HepG2 (cell line): ENCODE data around the gene LYPD1. TPM values are rescaled to one million over a fixed set of nuclear protein-coding genes. Genes with fewer than 3 reads are reported as not detected.

Experiments
- ATAC-seq: fragments of 200-7000 bp; cut with Tn5 transposase; 3 replicates; pipeline ENCODE4 v1.9.1; 2020; ENCODE audit warnings: mild to moderate bottlenecking, moderate library complexity
- BruUV-seq: library from RNA; stranded (reverse); fragments of 400-500 nt; replicated peaks from 2 replicates; lab custom pipeline; 2021; lab: Mats Ljungman, UMichigan
- CTCF ChIA-PET: fragments of 300-600 bp; formaldehyde crosslinking; extraction: SDS; loops from one replicate; lab custom pipeline; 2021; ENCODE audit warnings: low total read pairs, inconsistent platforms, low intra/inter-chr PET ratio; lab: Yijun Ruan, JAX
- POLR2A ChIA-PET: fragments of 350-600 bp; sonication (Branson Sonifier 250); formaldehyde crosslinking; loops from one replicate; lab custom pipeline; 2020; ENCODE audit warnings: antibody characterized with exemption, inconsistent platforms; lab: Yijun Ruan, JAX
- DNase-seq: peaks from one replicate; pipeline ENCODE4 v3.0.0-alpha.2; 2015; ENCODE audit warnings: low spot score
- FAIRE-seq: peaks from 3 replicates; lab custom pipeline; 2011; peaks lifted over from hg19 to GRCh38; lab: Jason Lieb, UNC
- H2AFZ ChIP-seq: one replicate; pipeline ENCODE4 v1.6.1; 2011; ENCODE audit warnings: low read length, inconsistent platforms
- H3K27ac ChIP-seq: fragments of 300-600 bp; 3 replicates; pipeline ENCODE4 v1.8.0; 2011; ENCODE audit warnings: mixed run types, mild to moderate bottlenecking, mixed read lengths, low read length, inconsistent platforms; ENCODE audit not compliant: insufficient read depth; ENCODE audit errors: extremely low read length
- H3K27me3 ChIP-seq, 2 experiments: fragments of 200-600 bp in 1 of 2; 2 replicates in 1 of 2; 3 replicates in 1 of 2; pipeline versions ENCODE4 v1.6.0 to v1.8.0; 2011; ENCODE audit warnings: low read length in 2 of 2, mild to moderate bottlenecking in 2 of 2, moderate library complexity in 2 of 2, inconsistent platforms in 1 of 2; ENCODE audit not compliant: insufficient read depth in 2 of 2, control insufficient read depth in 1 of 2
- H3K36me3 ChIP-seq, 2 experiments: fragments of 200-600 bp in 1 of 2; replicated peaks in 1 of 2; 2 replicates in 1 of 2; 3 replicates in 1 of 2; pipeline versions ENCODE4 v1.5.1 to v1.8.0; 2011; ENCODE audit warnings: low read length in 2 of 2, inconsistent platforms in 1 of 2; ENCODE audit not compliant: insufficient read depth in 2 of 2, control insufficient read depth in 1 of 2
- H3K4me1 ChIP-seq: 2 replicates; pipeline ENCODE4 v1.5.1; 2012; ENCODE audit warnings: low read length, inconsistent platforms; ENCODE audit not compliant: insufficient read depth
- H3K4me2 ChIP-seq: 2 replicates; pipeline ENCODE4 v1.6.0; 2011; ENCODE audit warnings: low read depth, low read length, inconsistent platforms
- H3K4me3 ChIP-seq, 3 experiments: fragments of 200-600 bp in 1 of 3; sonication (generic), shearing (Covaris generic) in 1 of 3; replicated peaks in 1 of 3; 2 replicates each; pipeline ENCODE4 v1.5.1; 2011 to 2016; ENCODE audit warnings: low read length in 3 of 3, inconsistent platforms in 2 of 3, low read depth in 2 of 3, mild to moderate bottlenecking in 2 of 3, control low read depth in 1 of 3, mixed read lengths in 1 of 3; ENCODE audit not compliant: insufficient read depth in 1 of 3
- H3K79me2 ChIP-seq: one replicate; pipeline ENCODE4 v1.6.1; 2011; ENCODE audit warnings: low read length, inconsistent platforms; ENCODE audit not compliant: insufficient read depth
- H3K9ac ChIP-seq: 2 replicates; pipeline ENCODE4 v1.6.0; 2011; ENCODE audit warnings: mild to moderate bottlenecking, low read depth, low read length, inconsistent platforms; ENCODE audit not compliant: insufficient read depth
- H3K9me3 ChIP-seq: 2 replicates; pipeline ENCODE4 v1.5.1; 2012; ENCODE audit warnings: mild to moderate bottlenecking, low read length
- H4K20me1 ChIP-seq: 2 replicates; pipeline ENCODE4 v1.6.0; 2011; ENCODE audit warnings: inconsistent platforms, mild to moderate bottlenecking, low read length, moderate library complexity; ENCODE audit not compliant: insufficient read depth
- DMTF1 ChIP-seq: sonication (generic); formaldehyde crosslinking; IDR thresholded peaks from 2 replicates; pipeline ENCODE4 v1.4.0; 2020; ENCODE audit warnings: mild to moderate bottlenecking, missing genetic modification reagents
- EZH2 ChIP-seq: conservative IDR thresholded peaks from 2 replicates; pipeline ENCODE4 v1.6.1; 2012; ENCODE audit warnings: mild to moderate bottlenecking, low read depth, low read length, moderate library complexity
- KLF11 ChIP-seq: IDR thresholded peaks from 2 replicates; pipeline ENCODE4 v1.6.1; 2016; ENCODE audit warnings: missing compliant biosample characterization
- PCBP1 ChIP-seq: fragments of 200-400 bp; formaldehyde crosslinking; IDR thresholded peaks from 2 replicates; pipeline ENCODE4 v1.6.1; 2017; ENCODE audit warnings: mild to moderate bottlenecking, low read depth, low read length, borderline replicate concordance
- SOX6 ChIP-seq, 2 experiments: fragments of 450-650 bp in 1 of 2; sonication (generic) in 1 of 2; formaldehyde crosslinking in 1 of 2; IDR thresholded peaks; 2 replicates each; pipeline versions ENCODE4 v1.4.0 to v1.6.1; 2017 to 2020; ENCODE audit warnings: antibody characterized with exemption in 1 of 2, mild to moderate bottlenecking in 1 of 2, missing genetic modification reagents in 1 of 2
- ZNF234 ChIP-seq: sonication (generic); formaldehyde crosslinking; conservative IDR thresholded peaks from 2 replicates; pipeline ENCODE4 v1.5.1; 2020; ENCODE audit warnings: mild to moderate bottlenecking, missing genetic modification reagents
- ZNF253 ChIP-seq: sonication (generic); formaldehyde crosslinking; IDR thresholded peaks from 2 replicates; pipeline ENCODE4 v1.8.0; 2022; ENCODE audit warnings: mild to moderate bottlenecking, missing genetic modification reagents, borderline replicate concordance
- ZNF281 ChIP-seq: sonication (generic); formaldehyde crosslinking; IDR thresholded peaks from 2 replicates; pipeline ENCODE4 v1.4.0; 2020; ENCODE audit warnings: missing genetic modification reagents, borderline replicate concordance
- ZNF354B ChIP-seq: sonication (generic); formaldehyde crosslinking; IDR thresholded peaks from 2 replicates; pipeline ENCODE4 v1.8.0; 2022; ENCODE audit warnings: mild to moderate bottlenecking, missing genetic modification reagents
- ZNF644 ChIP-seq: IDR thresholded peaks from 2 replicates; pipeline ENCODE4 v1.6.1; 2016; ENCODE audit warnings: low read depth
- ZNF879 ChIP-seq: sonication (generic); formaldehyde crosslinking; IDR thresholded peaks from 2 replicates; pipeline ENCODE4 v1.8.1; 2023; ENCODE audit warnings: missing genetic modification reagents
- WGBS: methylation state at CpG from one replicate; pipeline ENCODE4 v1.1.6; 2017; ENCODE audit warnings: low lambda C conversion rate; 5-methylcytosine and 5-hydroxymethylcytosine counted together
- in situ Hi-C: cut with HindIII; loops from 2 replicates; pipeline ENCODE4 v1.10.0; 2017; ENCODE audit warnings: low pct_unique_long_range_greater_than_20kb; ENCODE audit not compliant: extremely low pct_ligation_motif_present
- intact Hi-C: fragments of 100-400 bp; cut with micrococcal nuclease; formaldehyde crosslinking; loops from one replicate; pipeline ENCODE4 v1.10.0; 2022; ENCODE audit not compliant: unreplicated experiment
- polyA plus RNA-seq, 8 experiments: library from polyadenylated mRNA; depleted of rRNA in 3 of 8; stranded (reverse) in 7 of 8; unstranded in 1 of 8; fragments of >200 nt; fragmentation: Illumina TruSeq in 4 of 8; extraction: Trizol in 4 of 8; gene quantifications; 2 replicates each; pipeline versions ENCODE4 v1.2.1 to v1.2.3, GENCODE V29; 2011 to 2016; ENCODE audit warnings: low read depth in 4 of 8, missing spikeins in 1 of 8, mixed read lengths in 1 of 8; ENCODE audit not compliant: insufficient read depth in 1 of 8
- total RNA-seq, 5 experiments: library from RNA; depleted of rRNA; stranded (reverse); fragments of >200 nt; fragmentation: Illumina TruSeq; extraction: Trizol; gene quantifications; 2 replicates each; pipeline ENCODE4 v1.2.3, GENCODE V29; 2016; ENCODE audit warnings: low read depth in 1 of 5
- TF ChIP-seq, protein P1 (sequence below): sonication (generic); formaldehyde crosslinking; IDR thresholded peaks from 2 replicates; pipeline ENCODE4 v1.5.1; 2020; ENCODE audit warnings: missing genetic modification reagents, mild to moderate bottlenecking, borderline replicate concordance
- TF ChIP-seq, protein P2 (sequence below): sonication (generic); formaldehyde crosslinking; IDR thresholded peaks from 2 replicates; pipeline ENCODE4 v1.4.0; 2020; ENCODE audit warnings: mild to moderate bottlenecking, missing genetic modification reagents

LYPD1 gene
- total and polyA plus RNA-seq, 2 of the 13 experiments (the other 11 are each of a cell fraction or from before 2014, with no cell fraction given), result not detected

GRCh38 chr2:132621131-132621875, 48.7 kb downstream of the LYPD1 start:
- Histone ChIP-seq H3K27ac (no peak overlapping the region), H3K9me3 (no peaks in the 10 kb centered on the region), H3K9ac (no peak overlapping the region), H3K4me3 (no peak overlapping the region), H3K79me2 (no peaks in the 10 kb centered on the region), H3K4me1 (no peaks in the 10 kb centered on the region), H3K36me3 (no peaks in the 10 kb centered on the region), H4K20me1 (no peaks in the 10 kb centered on the region), H3K4me2 (no peak overlapping the region), H3K27me3 (no peaks in the 10 kb centered on the region), H2AFZ (no peak overlapping the region)
- ATAC-seq, result no peak
- BruUV-seq, result no TSS peak
- intact Hi-C loops, result no loop called here
- DNase-seq, result no peak
- ChIA-PET CTCF (no interaction called here), POLR2A (no interaction called here)
- no peak for FAIRE-seq
- 46% methylated on average over 6 of the region's 8 CpGs for WGBS
- in situ Hi-C loops, result no loop called here
- TF ChIP-seq ZNF879 (CRISPR knock-in tag) (no peak), SOX6 (IDR thresholded peaks at IDR 0.05) (no peak), SOX6 (CRISPR knock-in tag; IDR thresholded peaks at IDR 0.05) (no peak), DMTF1 (CRISPR knock-in tag) (no peak), ZNF253 (CRISPR knock-in tag) (no peak), ZNF644 (no peak), PCBP1 (no peak), ZNF354B (no peak), ZNF234 (CRISPR knock-in tag) (no peak), ZNF281 (CRISPR knock-in tag) (no peak), EZH2 (no peak), KLF11 (CRISPR knock-in tag) (no peak)
- TF ChIP-seq, protein P1, sequence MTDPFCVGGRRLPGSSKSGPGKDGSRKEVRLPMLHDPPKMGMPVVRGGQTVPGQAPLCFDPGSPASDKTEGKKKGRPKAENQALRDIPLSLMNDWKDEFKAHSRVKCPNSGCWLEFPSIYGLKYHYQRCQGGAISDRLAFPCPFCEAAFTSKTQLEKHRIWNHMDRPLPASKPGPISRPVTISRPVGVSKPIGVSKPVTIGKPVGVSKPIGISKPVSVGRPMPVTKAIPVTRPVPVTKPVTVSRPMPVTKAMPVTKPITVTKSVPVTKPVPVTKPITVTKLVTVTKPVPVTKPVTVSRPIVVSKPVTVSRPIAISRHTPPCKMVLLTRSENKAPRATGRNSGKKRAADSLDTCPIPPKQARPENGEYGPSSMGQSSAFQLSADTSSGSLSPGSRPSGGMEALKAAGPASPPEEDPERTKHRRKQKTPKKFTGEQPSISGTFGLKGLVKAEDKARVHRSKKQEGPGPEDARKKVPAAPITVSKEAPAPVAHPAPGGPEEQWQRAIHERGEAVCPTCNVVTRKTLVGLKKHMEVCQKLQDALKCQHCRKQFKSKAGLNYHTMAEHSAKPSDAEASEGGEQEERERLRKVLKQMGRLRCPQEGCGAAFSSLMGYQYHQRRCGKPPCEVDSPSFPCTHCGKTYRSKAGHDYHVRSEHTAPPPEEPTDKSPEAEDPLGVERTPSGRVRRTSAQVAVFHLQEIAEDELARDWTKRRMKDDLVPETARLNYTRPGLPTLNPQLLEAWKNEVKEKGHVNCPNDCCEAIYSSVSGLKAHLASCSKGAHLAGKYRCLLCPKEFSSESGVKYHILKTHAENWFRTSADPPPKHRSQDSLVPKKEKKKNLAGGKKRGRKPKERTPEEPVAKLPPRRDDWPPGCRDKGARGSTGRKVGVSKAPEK (CRISPR knock-in tag), result no peak
- TF ChIP-seq, protein P2, sequence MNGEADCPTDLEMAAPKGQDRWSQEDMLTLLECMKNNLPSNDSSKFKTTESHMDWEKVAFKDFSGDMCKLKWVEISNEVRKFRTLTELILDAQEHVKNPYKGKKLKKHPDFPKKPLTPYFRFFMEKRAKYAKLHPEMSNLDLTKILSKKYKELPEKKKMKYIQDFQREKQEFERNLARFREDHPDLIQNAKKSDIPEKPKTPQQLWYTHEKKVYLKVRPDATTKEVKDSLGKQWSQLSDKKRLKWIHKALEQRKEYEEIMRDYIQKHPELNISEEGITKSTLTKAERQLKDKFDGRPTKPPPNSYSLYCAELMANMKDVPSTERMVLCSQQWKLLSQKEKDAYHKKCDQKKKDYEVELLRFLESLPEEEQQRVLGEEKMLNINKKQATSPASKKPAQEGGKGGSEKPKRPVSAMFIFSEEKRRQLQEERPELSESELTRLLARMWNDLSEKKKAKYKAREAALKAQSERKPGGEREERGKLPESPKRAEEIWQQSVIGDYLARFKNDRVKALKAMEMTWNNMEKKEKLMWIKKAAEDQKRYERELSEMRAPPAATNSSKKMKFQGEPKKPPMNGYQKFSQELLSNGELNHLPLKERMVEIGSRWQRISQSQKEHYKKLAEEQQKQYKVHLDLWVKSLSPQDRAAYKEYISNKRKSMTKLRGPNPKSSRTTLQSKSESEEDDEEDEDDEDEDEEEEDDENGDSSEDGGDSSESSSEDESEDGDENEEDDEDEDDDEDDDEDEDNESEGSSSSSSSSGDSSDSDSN (CRISPR knock-in tag), result no peak
